C4-2B (cell line): ENCODE measurements around the gene ATP5ME.
A peak's percentile ranks its signal among the peaks of the same experiment; 100 is the strongest.

ENCODE experiments used
- H3K27ac ChIP-seq: fragments of 450-650 bp; 2 replicates; pipeline ENCODE4 v1.5.1; 2017
- CTCF ChIP-seq: fragments of 450-650 bp; conservative IDR thresholded peaks from 2 replicates; pipeline ENCODE4 v1.5.1; 2017; ENCODE audit warnings: mild to moderate bottlenecking
- ZFX ChIP-seq: fragments of 450-650 bp; IDR thresholded peaks from 2 replicates; pipeline ENCODE4 v1.6.1; 2017

Gene ATP5ME

GRCh38 chr4:703336-704197, 29.5 kb upstream of the ATP5ME start:
- no peak for TF ChIP-seq CTCF
- TF ChIP-seq ZFX: no peak

GRCh38 chr4:702618-703048, 28.6 kb upstream of the ATP5ME start:
- no peak overlapping the region for H3K27ac ChIP-seq
- TF ChIP-seq ZFX: no peak
- no peak for TF ChIP-seq CTCF

More at GRCh38 chr4:703336-704197, 29.5 kb upstream of the ATP5ME start:
- H3K27ac ChIP-seq: no peak overlapping the region

- no peak overlapping the region for H3K27ac ChIP-seq
- no peak for TF ChIP-seq ZFX
- TF ChIP-seq CTCF: no peak
These were observed 26.6 kb upstream of the ATP5ME start for GRCh38 chr4:700587-701264.

GRCh38 chr4:699816-700580, 25.9 kb upstream of the ATP5ME start:
- TF ChIP-seq ZFX (no peak), CTCF (no peak)
- no peak overlapping the region for H3K27ac ChIP-seq

GRCh38 chr4:694341-694940, 20.4 kb upstream of the ATP5ME start:
- H3K27ac ChIP-seq: peak overlapping the region; percentile 90

- peak overlapping the region; percentile 90 for H3K27ac ChIP-seq
- TF ChIP-seq ZFX: peak; percentile 56; the same call in 1 of the 2 replicates
- TF ChIP-seq CTCF: no peak
These were observed 18.9 kb upstream of the ATP5ME start for GRCh38 chr4:692771-693554.

- peak overlapping the region; percentile 99 for H3K27ac ChIP-seq
- no peak for TF ChIP-seq CTCF
- TF ChIP-seq ZFX: no peak
These were observed 15.6 kb upstream of the ATP5ME start for GRCh38 chr4:689723-690122.
